GM19193 (cell line): ENCODE measurements around the gene FAM110D.

Source experiments
- POLR2A ChIP-seq: IDR thresholded peaks from 4 replicates; pipeline ENCODE4 v1.6.1; 2011; ENCODE audit not compliant: insufficient read depth, insufficient read length; ENCODE audit errors: extremely low read depth

Gene FAM110D

GRCh38 chr1:26164861-26165842, 6.3 kb downstream of the FAM110D start:
- no peak for TF ChIP-seq POLR2A

DNA sequence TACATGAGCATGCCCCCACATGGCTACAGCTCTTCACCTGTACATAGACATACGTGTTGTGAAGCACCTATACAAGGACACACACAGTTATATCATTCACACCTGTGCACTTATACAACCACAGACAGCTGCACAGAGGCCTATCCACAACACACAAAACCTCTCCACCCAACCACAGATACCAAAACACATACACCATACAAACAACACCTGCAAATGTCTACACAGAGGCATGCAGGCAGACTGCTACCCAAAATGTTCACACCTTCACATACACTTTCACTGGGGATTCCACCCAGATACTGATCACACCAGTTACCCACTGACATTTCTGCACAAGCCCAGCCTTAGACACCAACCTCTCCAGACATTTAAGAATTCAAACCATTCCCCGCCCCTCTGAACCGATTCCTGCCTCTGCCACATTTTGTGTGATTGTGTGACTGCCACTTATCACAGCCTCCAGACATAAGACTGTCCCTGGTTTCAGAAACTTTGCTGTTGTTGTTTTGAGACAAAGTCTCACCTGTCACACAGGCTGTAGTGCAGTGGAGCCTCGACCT, 7.9 kb downstream of the FAM110D start:
- no peak for TF ChIP-seq POLR2A

DNA sequence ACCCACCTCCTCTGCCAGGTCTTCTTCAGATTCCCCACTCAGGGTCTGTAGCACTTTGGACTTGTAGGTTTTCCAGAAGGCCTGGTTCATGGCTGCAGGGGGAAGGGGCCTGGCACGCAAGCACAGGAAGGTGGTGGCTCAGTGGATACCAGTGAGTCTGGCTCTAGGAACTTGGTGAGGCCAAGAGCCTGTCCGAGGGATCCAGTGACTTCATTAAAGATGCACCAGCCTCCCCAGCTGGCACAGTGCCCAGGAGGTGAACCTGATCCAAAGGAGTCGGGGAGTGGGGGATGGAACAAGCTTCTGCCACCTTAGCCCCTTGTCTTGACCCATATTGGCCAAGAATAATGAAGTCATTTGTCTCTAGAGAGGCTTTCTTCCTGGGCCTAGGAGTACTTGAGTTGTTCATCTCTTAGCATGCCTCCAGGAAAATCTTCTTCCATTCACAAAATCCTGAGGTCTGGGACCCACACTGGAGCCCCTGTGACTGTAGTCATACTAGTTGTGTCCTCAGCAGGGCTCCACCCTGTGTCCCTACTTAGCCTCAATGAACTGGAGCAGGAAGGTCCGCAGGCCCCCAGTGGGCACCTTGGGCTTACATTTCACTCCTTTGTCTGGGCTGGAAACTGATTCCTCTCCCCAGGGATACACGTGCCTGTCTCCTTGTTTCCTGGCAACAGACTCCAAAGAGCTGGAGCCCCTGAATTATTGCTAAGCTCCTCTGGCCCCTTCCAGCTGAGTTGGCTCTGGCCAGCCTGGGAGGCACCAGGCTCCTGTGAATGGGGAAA, 9.7 kb downstream of the FAM110D start, which contains the start of gene C1orf232:
Gene C1orf232 (minus strand): TSS at position 554 of the 788 bp plus-strand sequence. CDS start 464 bp downstream, at position 90.
- TF ChIP-seq POLR2A, result no peak

DNA sequence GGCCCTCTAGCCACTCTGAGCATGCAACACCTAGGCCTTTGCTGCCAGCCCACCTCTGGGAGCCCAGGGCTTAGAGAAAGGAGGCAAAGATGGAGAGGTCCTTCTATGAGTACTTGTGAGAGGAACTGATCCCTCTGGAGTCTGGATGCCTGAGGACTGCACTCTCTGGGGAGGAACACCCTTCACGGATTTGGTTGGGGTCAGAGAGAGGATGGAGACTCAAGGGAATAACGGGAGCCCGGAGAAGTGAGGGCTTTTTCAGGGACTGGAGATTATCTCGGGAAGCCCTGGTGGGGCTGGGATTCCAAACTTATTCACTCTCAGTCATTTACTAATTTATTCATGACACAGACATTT, 10.3 kb downstream of the FAM110D start:
- TF ChIP-seq POLR2A, result no peak

DNA sequence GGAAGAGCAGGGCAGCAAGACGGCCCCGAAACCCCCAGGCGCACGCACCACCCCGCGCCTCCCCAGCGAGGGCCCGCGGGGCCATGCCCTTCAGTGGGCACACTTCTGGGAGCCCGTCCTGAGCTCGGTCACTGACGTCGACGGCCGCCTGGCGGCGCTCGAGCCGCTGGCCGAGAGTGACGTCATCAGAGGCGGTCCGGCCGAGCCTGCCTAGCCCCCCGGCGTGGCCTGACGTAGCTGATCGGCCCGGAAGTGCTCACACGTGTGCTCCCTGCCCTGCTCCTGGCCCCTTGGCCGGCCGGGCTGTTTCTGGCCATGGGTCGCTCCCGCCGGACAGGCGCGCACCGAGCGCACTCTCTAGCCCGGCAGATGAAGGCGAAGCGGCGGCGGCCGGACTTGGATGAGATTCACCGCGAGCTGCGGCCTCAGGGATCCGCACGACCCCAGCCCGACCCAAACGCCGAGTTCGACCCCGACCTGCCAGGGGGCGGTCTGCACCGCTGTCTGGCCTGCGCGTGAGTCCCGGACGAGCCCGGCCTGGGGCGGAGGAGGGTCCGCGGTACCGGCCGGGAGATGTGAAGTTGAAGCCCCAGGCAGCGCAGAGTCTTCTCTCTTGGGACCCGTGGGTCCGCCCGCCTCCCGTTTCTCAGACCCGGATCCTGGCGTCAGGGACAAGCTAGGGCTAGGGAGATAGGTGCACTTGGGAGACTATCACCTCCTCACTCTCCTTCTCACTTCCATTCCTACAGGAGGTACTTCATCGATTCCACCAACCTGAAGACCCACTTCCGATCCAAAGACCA, 11.0 kb downstream of the FAM110D start, which contains the start of gene ZNF593:
Gene ZNF593 (plus strand): TSS at position 240 of the 803 bp plus-strand sequence. CDS start 76 bp downstream, at position 316.
- TF ChIP-seq POLR2A, result peak; percentile 84

- TF ChIP-seq POLR2A, result no peak
These were observed 11.6 kb downstream of the FAM110D start for GRCh38 chr1:26170472-26170821.

DNA sequence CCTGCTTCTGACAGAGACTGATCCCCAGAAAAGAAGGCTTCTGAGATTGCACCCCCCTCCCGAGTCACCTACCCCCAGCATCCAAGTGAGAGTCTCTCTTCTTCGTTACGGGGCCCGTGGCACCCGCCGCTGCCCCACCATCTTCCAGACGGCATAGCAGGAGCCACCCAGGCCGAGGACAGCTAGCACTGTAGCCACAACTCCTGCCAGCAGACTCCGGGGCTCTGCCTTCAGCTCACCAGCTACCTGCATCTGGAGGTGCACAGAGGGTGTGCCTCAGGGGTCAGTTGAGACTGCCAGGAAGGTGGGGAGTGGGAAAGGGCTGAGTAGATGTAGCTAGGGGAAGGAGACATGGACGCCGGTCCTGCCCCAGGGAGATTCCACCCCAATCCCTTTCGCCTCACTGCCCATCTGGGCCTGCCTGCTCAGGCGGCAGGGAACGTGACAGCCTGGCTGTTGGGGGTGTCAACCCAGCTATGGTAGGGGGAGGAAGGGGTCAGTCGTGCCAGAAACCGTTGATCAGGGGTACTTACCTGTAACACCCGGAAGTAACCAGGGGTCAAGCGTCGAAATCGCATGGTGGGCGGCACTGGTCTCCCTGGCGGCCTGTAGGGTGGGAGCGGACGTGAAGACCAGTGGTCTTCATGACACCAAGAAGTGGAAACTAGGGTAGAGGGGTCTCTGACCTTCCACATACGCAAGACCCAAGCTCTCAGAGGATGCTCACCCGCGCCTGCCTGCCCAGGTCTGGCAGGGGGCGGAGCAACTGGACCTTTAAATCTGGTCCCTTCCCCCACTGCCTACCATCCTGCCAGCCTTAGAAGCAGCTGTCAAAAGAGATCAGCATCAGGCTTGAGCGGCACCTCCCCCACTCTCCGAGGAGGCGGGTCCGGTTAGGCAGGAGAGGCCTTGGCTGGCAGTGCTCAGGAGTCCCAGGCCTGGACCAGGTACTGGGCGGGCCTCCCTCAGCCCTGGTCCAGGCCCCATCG, 12.5 kb downstream of the FAM110D start, which contains the start of gene ZNF593OS:
Gene ZNF593OS (minus strand): TSS at position 749 of the 989 bp plus-strand sequence. CDS start 171 bp downstream, at position 578.
- no peak for TF ChIP-seq POLR2A

DNA sequence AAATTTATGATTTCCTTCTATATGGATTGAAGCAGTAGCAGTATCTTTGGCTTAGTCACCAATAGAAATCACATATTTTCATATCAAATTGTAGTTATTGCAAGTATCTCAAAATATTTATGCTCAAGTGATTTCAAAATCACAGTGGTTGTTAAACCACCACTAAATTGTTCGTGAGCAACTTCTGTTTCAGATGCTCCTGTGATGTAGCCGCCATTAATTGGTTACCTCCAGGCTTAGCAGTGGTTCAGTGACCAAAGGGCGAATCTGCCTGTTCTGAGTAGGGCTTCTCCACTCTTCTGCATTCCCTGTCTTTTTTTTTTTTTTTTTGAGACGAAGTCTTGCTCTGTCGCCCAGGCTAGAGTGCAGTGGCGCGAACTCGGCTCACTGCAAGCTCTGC, 16.5 kb downstream of the FAM110D start:
- no peak for TF ChIP-seq POLR2A

DNA sequence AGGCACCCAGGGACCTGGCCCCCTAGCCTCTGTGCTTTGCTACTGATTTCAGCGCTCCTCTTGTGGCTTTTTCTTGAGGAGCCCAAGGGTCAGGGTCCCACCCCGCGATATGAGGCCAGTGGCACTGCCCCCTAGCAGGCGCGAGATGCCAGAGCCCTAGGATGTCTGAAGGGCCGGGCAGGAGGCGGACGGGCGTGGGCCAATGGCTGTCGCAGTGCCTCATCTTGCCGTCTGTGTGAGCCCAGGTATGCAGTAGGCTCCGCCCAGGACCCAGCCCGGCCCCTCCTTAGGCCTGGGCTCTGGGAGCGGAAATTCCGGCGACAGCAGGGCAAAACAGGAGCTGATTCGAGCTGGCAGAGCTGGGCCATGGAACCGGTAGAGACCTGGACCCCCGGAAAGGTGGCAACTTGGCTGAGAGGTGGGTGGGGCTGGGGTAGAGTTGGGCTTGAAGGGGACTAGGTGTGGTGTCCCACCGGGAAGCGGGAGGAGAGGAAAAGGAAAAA, 18.4 kb downstream of the FAM110D start, which contains the start of gene CNKSR1:
Gene CNKSR1 (plus strand): TSS at position 310 of the 503 bp plus-strand sequence. CDS start 57 bp downstream, at position 367.
- TF ChIP-seq POLR2A, result no peak

GRCh38 chr1:26180010-26180506, 21.2 kb downstream of the FAM110D start:
- TF ChIP-seq POLR2A, result no peak

GRCh38 chr1:26181586-26182382, 22.9 kb downstream of the FAM110D start:
- TF ChIP-seq POLR2A, result no peak

GRCh38 chr1:26182383-26182696, 23.5 kb downstream of the FAM110D start:
- no peak for TF ChIP-seq POLR2A
